HepG2 (cell line): ENCODE data around the gene THRA. TPM values are rescaled to one million over a fixed set of nuclear protein-coding genes. Genes with fewer than 3 reads are reported as not detected.

Experiments used
- ATAC-seq: fragments of 200-7000 bp; cut with Tn5 transposase; 3 replicates; pipeline ENCODE4 v1.9.1; 2020; ENCODE audit warnings: mild to moderate bottlenecking, moderate library complexity
- BruUV-seq: library from RNA; stranded (reverse); fragments of 400-500 nt; replicated peaks from 2 replicates; lab custom pipeline; 2021; lab: Mats Ljungman, UMichigan
- CTCF ChIA-PET: fragments of 300-600 bp; formaldehyde crosslinking; extraction: SDS; loops from one replicate; lab custom pipeline; 2021; ENCODE audit warnings: low total read pairs, inconsistent platforms, low intra/inter-chr PET ratio; lab: Yijun Ruan, JAX
- POLR2A ChIA-PET: fragments of 350-600 bp; sonication (Branson Sonifier 250); formaldehyde crosslinking; loops from one replicate; lab custom pipeline; 2020; ENCODE audit warnings: antibody characterized with exemption, inconsistent platforms; lab: Yijun Ruan, JAX
- DNase-seq: peaks from one replicate; pipeline ENCODE4 v3.0.0-alpha.2; 2015; ENCODE audit warnings: low spot score
- FAIRE-seq: peaks from 3 replicates; lab custom pipeline; 2011; peaks lifted over from hg19 to GRCh38; lab: Jason Lieb, UNC
- H2AFZ ChIP-seq: one replicate; pipeline ENCODE4 v1.6.1; 2011; ENCODE audit warnings: low read length, inconsistent platforms
- H3K27ac ChIP-seq: fragments of 300-600 bp; 3 replicates; pipeline ENCODE4 v1.8.0; 2011; ENCODE audit warnings: mixed run types, mild to moderate bottlenecking, mixed read lengths, low read length, inconsistent platforms; ENCODE audit not compliant: insufficient read depth; ENCODE audit errors: extremely low read length
- H3K27me3 ChIP-seq, 2 experiments: fragments of 200-600 bp in 1 of 2; 2 replicates in 1 of 2; 3 replicates in 1 of 2; pipeline versions ENCODE4 v1.6.0 to v1.8.0; 2011; ENCODE audit warnings: low read length in 2 of 2, mild to moderate bottlenecking in 2 of 2, moderate library complexity in 2 of 2, inconsistent platforms in 1 of 2; ENCODE audit not compliant: insufficient read depth in 2 of 2, control insufficient read depth in 1 of 2
- H3K36me3 ChIP-seq, 2 experiments: fragments of 200-600 bp in 1 of 2; replicated peaks in 1 of 2; 2 replicates in 1 of 2; 3 replicates in 1 of 2; pipeline versions ENCODE4 v1.5.1 to v1.8.0; 2011; ENCODE audit warnings: low read length in 2 of 2, inconsistent platforms in 1 of 2; ENCODE audit not compliant: insufficient read depth in 2 of 2, control insufficient read depth in 1 of 2
- H3K4me1 ChIP-seq: 2 replicates; pipeline ENCODE4 v1.5.1; 2012; ENCODE audit warnings: low read length, inconsistent platforms; ENCODE audit not compliant: insufficient read depth
- H3K4me2 ChIP-seq: 2 replicates; pipeline ENCODE4 v1.6.0; 2011; ENCODE audit warnings: low read depth, low read length, inconsistent platforms
- H3K4me3 ChIP-seq, 3 experiments: fragments of 200-600 bp in 1 of 3; sonication (generic), shearing (Covaris generic) in 1 of 3; replicated peaks in 1 of 3; 2 replicates each; pipeline ENCODE4 v1.5.1; 2011 to 2016; ENCODE audit warnings: low read length in 3 of 3, inconsistent platforms in 2 of 3, low read depth in 2 of 3, mild to moderate bottlenecking in 2 of 3, control low read depth in 1 of 3, mixed read lengths in 1 of 3; ENCODE audit not compliant: insufficient read depth in 1 of 3
- H3K79me2 ChIP-seq: one replicate; pipeline ENCODE4 v1.6.1; 2011; ENCODE audit warnings: low read length, inconsistent platforms; ENCODE audit not compliant: insufficient read depth
- H3K9ac ChIP-seq: 2 replicates; pipeline ENCODE4 v1.6.0; 2011; ENCODE audit warnings: mild to moderate bottlenecking, low read depth, low read length, inconsistent platforms; ENCODE audit not compliant: insufficient read depth
- H3K9me3 ChIP-seq: 2 replicates; pipeline ENCODE4 v1.5.1; 2012; ENCODE audit warnings: mild to moderate bottlenecking, low read length
- H4K20me1 ChIP-seq: 2 replicates; pipeline ENCODE4 v1.6.0; 2011; ENCODE audit warnings: inconsistent platforms, mild to moderate bottlenecking, low read length, moderate library complexity; ENCODE audit not compliant: insufficient read depth
- ETV6 ChIP-seq: sonication (generic); formaldehyde crosslinking; conservative IDR thresholded peaks from 2 replicates; pipeline ENCODE4 v1.4.0; 2020; ENCODE audit warnings: missing genetic modification reagents
- LBX2 ChIP-seq: sonication (generic); formaldehyde crosslinking; IDR thresholded peaks from 2 replicates; pipeline ENCODE4 v1.5.0; 2020; ENCODE audit warnings: missing genetic modification reagents, mild to moderate bottlenecking, borderline replicate concordance
- MAFK ChIP-seq, 2 experiments: IDR thresholded peaks in 1 of 2; conservative IDR thresholded peaks in 1 of 2; 2 replicates each; pipeline ENCODE4 v1.6.1; 2011; ENCODE audit warnings: improper control_type of control experiment in 2 of 2, low read length in 2 of 2
- NR0B2 ChIP-seq: sonication (generic); formaldehyde crosslinking; IDR thresholded peaks from 2 replicates; pipeline ENCODE4 v1.4.0; 2020; ENCODE audit warnings: mild to moderate bottlenecking, missing genetic modification reagents
- PATZ1 ChIP-seq: sonication (generic); formaldehyde crosslinking; IDR thresholded peaks from 2 replicates; pipeline ENCODE4 v1.4.0; 2020; ENCODE audit warnings: missing genetic modification reagents
- TEAD2 ChIP-seq: sonication (generic); formaldehyde crosslinking; IDR thresholded peaks from 2 replicates; pipeline ENCODE4 v1.9.0; 2021; ENCODE audit warnings: missing genetic modification reagents
- TSC22D2 ChIP-seq: sonication (generic); formaldehyde crosslinking; IDR thresholded peaks from 2 replicates; pipeline ENCODE4 v1.5.1; 2020; ENCODE audit warnings: missing genetic modification reagents, mild to moderate bottlenecking, borderline replicate concordance
- ZBTB39 ChIP-seq: sonication (generic); formaldehyde crosslinking; IDR thresholded peaks from 2 replicates; pipeline ENCODE4 v1.5.0; 2020; ENCODE audit warnings: missing genetic modification reagents
- ZBTB7A ChIP-seq: sonication (generic); formaldehyde crosslinking; IDR thresholded peaks from 2 replicates; pipeline ENCODE4 v1.8.0; 2022; ENCODE audit warnings: mild to moderate bottlenecking, missing genetic modification reagents
- ZFP90 ChIP-seq: sonication (generic); formaldehyde crosslinking; IDR thresholded peaks from 2 replicates; pipeline ENCODE4 v1.8.0; 2022; ENCODE audit warnings: missing genetic modification reagents, mild to moderate bottlenecking, inconsistent platforms, borderline replicate concordance
- ZNF136 ChIP-seq: sonication (generic); formaldehyde crosslinking; IDR thresholded peaks from 2 replicates; pipeline ENCODE4 v1.8.1; 2022; ENCODE audit warnings: low read depth, mild to moderate bottlenecking, moderate library complexity, missing genetic modification reagents
- ZNF468 ChIP-seq: sonication (generic); formaldehyde crosslinking; IDR thresholded peaks from 2 replicates; pipeline ENCODE4 v1.8.0; 2022; ENCODE audit warnings: mild to moderate bottlenecking, moderate library complexity, missing genetic modification reagents
- ZNF572 ChIP-seq: sonication (generic); formaldehyde crosslinking; IDR thresholded peaks from 2 replicates; pipeline ENCODE4 v1.5.1; 2020; ENCODE audit warnings: mild to moderate bottlenecking, missing genetic modification reagents
- ZNF629 ChIP-seq: sonication (generic); formaldehyde crosslinking; conservative IDR thresholded peaks from 2 replicates; pipeline ENCODE4 v1.5.0; 2020; ENCODE audit warnings: missing genetic modification reagents
- whole genome bisulfite sequencing: methylation state at CpG from one replicate; pipeline ENCODE4 v1.1.6; 2017; ENCODE audit warnings: low lambda C conversion rate; 5-methylcytosine and 5-hydroxymethylcytosine counted together
- in situ Hi-C: cut with HindIII; loops from 2 replicates; pipeline ENCODE4 v1.10.0; 2017; ENCODE audit warnings: low pct_unique_long_range_greater_than_20kb; ENCODE audit not compliant: extremely low pct_ligation_motif_present
- intact Hi-C: fragments of 100-400 bp; cut with micrococcal nuclease; formaldehyde crosslinking; loops from one replicate; pipeline ENCODE4 v1.10.0; 2022; ENCODE audit not compliant: unreplicated experiment
- polyA plus RNA-seq, 8 experiments: library from polyadenylated mRNA; depleted of rRNA in 3 of 8; stranded (reverse) in 7 of 8; unstranded in 1 of 8; fragments of >200 nt; fragmentation: Illumina TruSeq in 4 of 8; extraction: Trizol in 4 of 8; gene quantifications; 2 replicates each; pipeline versions ENCODE4 v1.2.1 to v1.2.3, GENCODE V29; 2011 to 2016; ENCODE audit warnings: low read depth in 4 of 8, missing spikeins in 1 of 8, mixed read lengths in 1 of 8; ENCODE audit not compliant: insufficient read depth in 1 of 8
- total RNA-seq, 5 experiments: library from RNA; depleted of rRNA; stranded (reverse); fragments of >200 nt; fragmentation: Illumina TruSeq; extraction: Trizol; gene quantifications; 2 replicates each; pipeline ENCODE4 v1.2.3, GENCODE V29; 2016; ENCODE audit warnings: low read depth in 1 of 5

Gene THRA
- total and polyA plus RNA-seq, 2 of the 13 experiments (the other 11 are each of a cell fraction or from before 2014, with no cell fraction given): 8.0 to 9.9 TPM

- TF ChIP-seq PATZ1 (CRISPR knock-in tag): 0 out of 2 replicates have a peak, but pooled peaks have one; percentile 26
- no peak for TF ChIP-seq ZNF468 (CRISPR knock-in tag)
- TF ChIP-seq ZNF629 (CRISPR knock-in tag): no peak
- TF ChIP-seq TSC22D2 (CRISPR knock-in tag): no peak
- TF ChIP-seq, all 625 proteins: peak for 6
Observed at GRCh38 chr17:40018211-40019121, 44.3 kb upstream of the THRA start (continued).

GRCh38 chr17:40019140-40019991, 43.4 kb upstream of the THRA start:
- no peak for FAIRE-seq
- peaks cover 30 to 40% of the 10 kb centered on the region in 2 experiments; a peak in 4 of 5 replicates for H3K36me3 ChIP-seq
- POLR2A ChIA-PET: no interaction called here
- H3K9ac ChIP-seq: no peak overlapping the region
- H2AFZ ChIP-seq: no peak overlapping the region
- H3K79me2 ChIP-seq: no peaks in the 10 kb centered on the region
- H3K4me3 ChIP-seq: no peak overlapping the region
- no peak for DNase-seq
- H3K27me3 ChIP-seq: no peaks in the 10 kb centered on the region
- no peaks in the 10 kb centered on the region for H4K20me1 ChIP-seq
- in situ Hi-C loops: loop anchor here (10.0 kb wide), 1 partner anchor 265 kb away; the partner anchor contains the start of gene CDC6
- peak; percentile 21; the same call in 2 of the 3 replicates for ATAC-seq
- no TSS peak for BruUV-seq
- H3K27ac ChIP-seq: no peak overlapping the region
- peaks cover 22% of the 10 kb centered on the region for H3K4me1 ChIP-seq
- H3K4me2 ChIP-seq: no peak overlapping the region
- CTCF ChIA-PET: no interaction called here
- WGBS: 95% methylated on average over 19 of the region's 24 CpGs
- H3K9me3 ChIP-seq: no peaks in the 10 kb centered on the region
- intact Hi-C loops: no loop called here
- no peak for TF ChIP-seq NR0B2 (CRISPR knock-in tag)
- no peak for TF ChIP-seq TEAD2
- no peak for TF ChIP-seq LBX2
- no peak for TF ChIP-seq ZBTB7A (CRISPR knock-in tag)
- TF ChIP-seq ZNF136 (CRISPR knock-in tag): no peak
- TF ChIP-seq ZFP90: no peak
- TF ChIP-seq MAFK (conservative IDR thresholded peaks at IDR 0.05 in 1 of 2, IDR thresholded peaks at IDR 0.05 in 1 of 2; ENCODE audit: low read length in 2 of 2): no peak
- TF ChIP-seq ZNF572: no peak
- TF ChIP-seq ZBTB39 (CRISPR knock-in tag): no peak
- TF ChIP-seq ETV6 (CRISPR knock-in tag): no peak
